NCI-H748 (cell line): ENCODE measurements around the gene SMO.
"Not testable (repeated sequence)": the region's sequence is repeated elsewhere in the genome, so short reads cannot be mapped to it uniquely, and the experiment has no call there.

Source experiments
- DNase-seq: peaks from one replicate; lab custom pipeline; 2025; ENCODE audit not compliant: unreplicated experiment; lab: John Stamatoyannopoulos, UW

Gene SMO

DNA sequence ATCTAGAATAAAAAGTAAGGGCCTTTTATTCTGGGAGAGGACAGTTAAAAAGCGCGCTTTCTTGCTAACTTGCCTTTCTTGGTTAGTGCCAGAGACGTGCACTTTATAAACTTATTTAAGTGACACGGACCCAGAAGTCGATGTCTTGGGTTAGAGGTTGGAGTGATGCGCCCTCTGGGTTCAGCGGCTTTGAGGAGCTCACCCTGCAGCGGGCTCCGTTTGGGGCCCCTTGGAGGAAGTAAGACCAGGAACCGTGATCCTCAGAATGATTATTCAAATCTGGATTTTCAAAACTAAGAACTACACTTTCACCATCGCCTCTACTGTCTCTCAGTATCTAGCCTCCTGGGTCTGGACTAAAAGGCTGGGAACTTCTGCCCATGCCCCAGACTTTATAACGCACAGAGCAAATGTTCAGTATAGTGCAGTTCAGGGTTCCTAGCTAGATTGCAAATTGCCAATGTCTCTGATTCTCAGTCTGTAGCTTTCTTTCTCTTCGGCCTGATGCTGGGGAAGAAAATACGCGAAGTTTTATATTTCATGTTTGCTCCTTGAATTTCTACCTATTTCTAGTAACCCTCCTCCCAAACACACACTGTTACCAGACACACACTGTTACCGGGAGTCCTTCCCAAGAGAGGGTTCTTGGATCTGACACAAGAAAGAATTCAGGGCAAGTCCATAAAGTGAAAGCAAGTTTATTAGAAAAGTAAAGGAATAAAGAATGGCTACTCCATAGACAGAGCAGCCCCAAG lies 18.6 kb upstream of the SMO start:
- DNase-seq = no peak

DNA sequence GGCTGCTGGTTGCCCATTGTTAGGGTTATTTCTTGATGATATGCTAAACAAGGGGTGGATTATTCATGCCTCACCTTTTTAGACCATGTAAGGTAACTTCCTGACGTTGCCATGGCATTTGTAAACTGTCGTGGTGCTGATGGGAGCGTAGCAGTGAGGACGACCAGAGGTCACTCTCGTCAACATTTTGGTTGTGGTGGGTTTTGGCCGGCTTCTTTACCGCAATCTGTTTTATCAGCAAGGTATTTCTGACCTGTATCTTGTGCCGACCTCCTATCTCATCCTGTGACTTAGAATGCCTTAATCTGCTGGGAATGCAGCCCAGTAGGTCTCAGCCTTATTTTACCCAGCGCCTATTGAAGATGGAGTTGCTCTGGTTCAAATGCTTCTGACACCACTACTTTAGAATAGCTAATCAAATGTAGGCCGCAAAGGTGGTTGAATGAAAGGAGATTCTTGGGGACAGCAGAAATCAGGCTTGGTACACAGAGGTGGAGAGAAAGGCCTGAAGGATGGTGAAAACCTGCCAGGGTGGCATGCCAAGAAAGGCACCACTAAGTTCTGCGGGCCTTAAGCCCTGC lies 17.9 kb upstream of the SMO start:
- no peak for DNase-seq

- DNase-seq = not testable (repeated sequence)
These were observed 14.6 kb upstream of the SMO start for GRCh38 chr7:129173861-129174260.

DNA sequence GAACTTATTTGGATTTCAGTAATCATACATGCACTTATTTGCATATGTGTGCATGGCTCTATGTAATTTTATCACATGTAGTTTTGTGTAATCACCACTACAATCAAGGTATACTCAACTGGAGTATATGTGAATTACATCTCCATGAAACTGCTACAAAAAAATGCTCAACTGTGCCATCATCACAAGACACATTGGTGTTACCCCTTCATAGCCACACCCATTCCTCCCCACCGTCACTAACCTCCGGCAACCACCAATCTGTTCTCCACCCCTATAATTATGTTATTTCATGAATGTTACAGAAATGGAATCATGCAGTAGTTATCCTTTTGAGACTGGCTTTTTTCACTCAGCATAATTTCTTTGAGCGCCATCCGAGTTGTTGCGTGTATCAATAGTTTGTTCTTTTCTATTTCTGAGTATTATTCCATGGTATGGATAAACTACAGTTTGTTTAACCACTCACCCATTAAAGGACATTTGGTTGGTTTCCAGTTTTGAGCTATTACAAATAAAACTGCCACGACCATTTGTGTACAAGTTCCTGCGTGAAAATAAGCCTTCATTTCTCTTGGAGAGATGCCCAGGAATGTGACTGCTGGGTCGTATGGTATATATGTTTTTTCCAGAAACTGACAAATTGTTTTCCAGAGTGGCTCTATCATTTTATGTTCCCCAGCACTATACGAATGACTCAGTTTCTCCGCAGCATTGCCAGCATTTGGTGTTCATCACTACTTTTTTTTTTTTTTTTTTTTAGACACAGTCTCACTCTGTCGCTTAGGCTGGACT lies 11.3 kb upstream of the SMO start:
- DNase-seq = peak; percentile 52

GRCh38 chr7:129184981-129185670 lies 3.3 kb upstream of the SMO start:
- no peak for DNase-seq

GRCh38 chr7:129186749-129187260 lies 1.6 kb upstream of the SMO start:
- DNase-seq = no peak

DNA sequence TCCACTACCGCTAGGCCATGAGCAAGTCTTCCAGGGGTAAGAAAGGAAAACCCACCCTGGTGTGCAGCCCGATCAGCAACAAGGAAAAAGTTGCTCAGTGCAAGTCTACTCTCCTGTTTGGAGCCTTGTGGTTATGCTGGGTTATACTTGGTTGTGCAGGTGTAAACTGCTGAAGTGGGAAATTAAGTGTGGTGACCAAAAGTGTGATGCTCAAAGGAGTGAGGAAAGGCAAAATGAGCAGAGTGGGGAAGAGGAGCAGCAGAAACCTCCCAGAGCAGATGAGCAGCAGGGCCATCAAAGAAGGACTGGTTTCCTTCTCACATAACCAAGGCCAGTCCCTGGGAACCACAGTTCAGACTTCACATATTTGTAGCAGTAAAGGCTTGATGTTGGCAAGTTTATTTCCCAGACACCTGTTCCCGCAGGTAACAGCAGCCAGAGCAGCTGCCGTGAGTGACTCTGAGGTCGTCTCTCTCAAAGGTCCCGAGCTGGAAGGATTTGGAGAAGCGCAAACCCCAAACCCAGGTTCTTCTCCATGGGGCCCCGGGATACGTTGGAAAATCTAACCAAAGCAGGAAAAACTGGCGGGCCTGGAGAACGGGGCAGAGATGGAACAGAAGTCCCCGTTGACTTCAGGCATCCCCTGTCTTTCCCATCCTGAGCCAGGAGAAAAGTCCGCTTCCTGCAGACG lies 607 bp upstream of the SMO start:
- no peak for DNase-seq

DNA sequence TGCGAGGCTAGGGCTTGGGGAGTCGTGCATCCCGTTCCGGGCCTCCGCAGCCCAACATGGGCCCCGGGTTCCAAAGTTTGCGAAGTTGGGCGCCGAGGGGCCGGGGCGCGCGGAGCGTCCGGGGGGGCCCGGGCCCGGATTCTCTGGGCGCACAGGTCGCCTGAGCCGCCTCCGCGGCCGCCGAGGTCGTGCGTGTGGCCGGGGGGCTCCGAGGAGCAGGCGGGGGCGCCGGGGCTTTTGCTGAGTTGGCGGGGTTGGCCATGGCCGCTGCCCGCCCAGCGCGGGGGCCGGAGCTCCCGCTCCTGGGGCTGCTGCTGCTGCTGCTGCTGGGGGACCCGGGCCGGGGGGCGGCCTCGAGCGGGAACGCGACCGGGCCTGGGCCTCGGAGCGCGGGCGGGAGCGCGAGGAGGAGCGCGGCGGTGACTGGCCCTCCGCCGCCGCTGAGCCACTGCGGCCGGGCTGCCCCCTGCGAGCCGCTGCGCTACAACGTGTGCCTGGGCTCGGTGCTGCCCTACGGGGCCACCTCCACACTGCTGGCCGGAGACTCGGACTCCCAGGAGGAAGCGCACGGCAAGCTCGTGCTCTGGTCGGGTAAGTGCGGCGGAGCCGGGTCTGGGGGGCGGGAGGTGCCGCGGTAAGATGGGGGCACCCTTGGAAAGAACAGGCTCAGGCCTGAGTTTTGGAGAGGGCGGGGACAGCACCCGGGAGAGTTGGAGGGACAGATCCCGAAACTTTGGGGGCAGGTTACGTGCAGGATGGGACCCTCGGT lies 643 bp downstream of the SMO start:
- peak; percentile 41 for DNase-seq

GRCh38 chr7:129189661-129190310 lies 1.4 kb downstream of the SMO start:
- no peak for DNase-seq

DNA sequence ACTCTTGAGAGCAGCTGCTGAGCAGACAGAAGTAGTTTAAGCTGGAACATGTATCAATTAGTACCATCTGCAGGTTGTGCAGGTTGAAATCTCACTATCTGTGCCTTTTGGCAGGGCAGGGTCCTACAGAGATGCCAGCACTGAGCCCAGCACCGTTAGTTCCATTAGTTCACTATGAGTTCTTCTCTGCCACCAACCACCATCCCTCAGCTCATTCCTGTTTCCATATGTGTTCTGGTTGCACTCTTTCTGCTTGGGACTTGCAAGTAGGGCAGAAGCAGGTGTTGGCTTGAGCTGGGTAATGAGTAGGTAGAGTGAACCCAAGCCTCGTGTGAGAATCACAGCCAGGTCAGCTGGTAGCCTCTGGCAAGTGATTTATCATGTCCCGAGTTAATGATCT lies 2.8 kb downstream of the SMO start:
- DNase-seq = no peak

- DNase-seq = no peak
These were observed 5.5 kb downstream of the SMO start for GRCh38 chr7:129193892-129194291.

DNA sequence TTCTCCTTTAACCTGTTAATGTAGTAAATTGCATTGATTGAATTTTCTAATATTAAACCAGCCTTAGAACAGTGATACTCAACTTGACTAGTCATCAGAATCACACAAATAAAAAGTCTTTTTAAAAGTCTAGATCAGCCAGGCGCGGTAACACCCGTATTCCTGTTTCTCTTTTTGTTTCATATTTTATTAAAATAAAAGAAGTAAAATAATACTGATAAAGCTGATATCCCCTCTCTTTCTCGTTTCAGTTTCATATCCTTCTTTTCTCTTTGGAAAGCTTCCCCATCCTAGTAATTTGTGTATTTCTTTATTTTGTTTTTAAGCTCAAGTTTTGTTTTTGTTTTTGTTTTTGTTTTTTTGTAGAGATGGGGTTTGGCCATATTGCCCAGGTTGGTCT lies 9.3 kb downstream of the SMO start:
- no peak for DNase-seq

DNA sequence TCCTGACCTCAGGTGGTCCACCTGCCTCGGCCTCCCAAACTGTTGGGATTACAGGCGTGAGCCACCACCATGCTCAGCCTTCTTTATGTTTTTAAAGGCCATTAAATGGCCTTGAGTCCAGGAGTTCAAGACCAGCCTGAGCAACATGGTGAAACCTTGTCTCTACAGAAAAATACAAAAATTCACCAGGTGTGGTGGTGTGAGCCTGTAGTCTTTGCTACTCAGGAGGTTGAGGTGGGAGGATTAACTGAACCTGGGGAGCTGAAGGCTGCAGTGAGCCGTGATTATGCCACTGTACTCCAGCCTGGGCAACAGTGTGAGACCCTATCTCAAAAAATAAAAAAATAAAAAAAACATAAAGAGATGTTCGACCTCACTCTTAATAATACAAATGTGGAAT lies 11.0 kb downstream of the SMO start:
- DNase-seq = no peak

GRCh38 chr7:129202058-129202777 lies 13.8 kb downstream of the SMO start:
- no peak for DNase-seq

GRCh38 chr7:129203050-129203741 lies 14.8 kb downstream of the SMO start:
- DNase-seq = no peak

- DNase-seq = no peak
These were observed 16.8 kb downstream of the SMO start for GRCh38 chr7:129205126-129205818.

- DNase-seq = no peak
These were observed 17.8 kb downstream of the SMO start for GRCh38 chr7:129205987-129206785.
